HG03108 (cell line): ENCODE results near the gene SLC9A9.

Experiments used
- ATAC-seq: cut with Tn5 transposase; IDR thresholded peaks from one replicate; pipeline ENCODE4 v1.9.1; 2021; ENCODE audit warnings: moderate library complexity; ENCODE audit not compliant: unreplicated experiment

The SLC9A9 gene

GRCh38 chr3:143367171-143367570 is 481.1 kb downstream of the SLC9A9 start:
- ATAC-seq: no peak

GRCh38 chr3:143366672-143367071 is 481.6 kb downstream of the SLC9A9 start:
- ATAC-seq: no peak

- ATAC-seq: no peak
These were observed 484.3 kb downstream of the SLC9A9 start for GRCh38 chr3:143363949-143364348.

GRCh38 chr3:143363276-143363675 is 485.0 kb downstream of the SLC9A9 start:
- no peak for ATAC-seq

GRCh38 chr3:143362115-143362991 is 485.9 kb downstream of the SLC9A9 start:
- no peak for ATAC-seq

- ATAC-seq: no peak
These were observed 486.7 kb downstream of the SLC9A9 start for GRCh38 chr3:143361589-143361988.

GRCh38 chr3:143360244-143360643 is 488.0 kb downstream of the SLC9A9 start:
- no peak for ATAC-seq

- no peak for ATAC-seq
These were observed 489.3 kb downstream of the SLC9A9 start for GRCh38 chr3:143358793-143359491.

- no peak for ATAC-seq
These were observed 490.0 kb downstream of the SLC9A9 start for GRCh38 chr3:143358155-143358792.

GRCh38 chr3:143357700-143358099 is 490.6 kb downstream of the SLC9A9 start:
- no peak for ATAC-seq

- no peak for ATAC-seq
These were observed 491.4 kb downstream of the SLC9A9 start for GRCh38 chr3:143356839-143357238.

- no peak for ATAC-seq
These were observed 493.9 kb downstream of the SLC9A9 start for GRCh38 chr3:143354342-143354741.

- no peak for ATAC-seq
These were observed 495.3 kb downstream of the SLC9A9 start for GRCh38 chr3:143352850-143353550.

GRCh38 chr3:143351895-143352608 is 496.2 kb downstream of the SLC9A9 start:
- no peak for ATAC-seq

GRCh38 chr3:143351354-143351753 is 496.9 kb downstream of the SLC9A9 start:
- no peak for ATAC-seq

- ATAC-seq: no peak
These were observed 498.8 kb downstream of the SLC9A9 start for GRCh38 chr3:143349455-143349854.

- no peak for ATAC-seq
These were observed 499.6 kb downstream of the SLC9A9 start for GRCh38 chr3:143348486-143349327.

- no peak for ATAC-seq
These were observed 503.6 kb downstream of the SLC9A9 start for GRCh38 chr3:143344516-143345165.

GRCh38 chr3:143343944-143344343 is 504.3 kb downstream of the SLC9A9 start:
- no peak for ATAC-seq
